GM19324 (cell line): ENCODE results near the gene CD68.
"Not testable (repeated sequence)": the region's sequence is repeated elsewhere in the genome, so short reads cannot be mapped to it uniquely, and the experiment has no call there.

Experiments used
- ATAC-seq: cut with Tn5 transposase; IDR thresholded peaks from one replicate; pipeline ENCODE4 v1.9.1; 2021; ENCODE audit warnings: mild to moderate bottlenecking, moderate library complexity; ENCODE audit not compliant: unreplicated experiment, low FRiP score

CD68 gene

GRCh38 chr17:7606280-7606679, 26.8 kb downstream of the CD68 start:
- no peak for ATAC-seq

GRCh38 chr17:7610641-7611040, 31.2 kb downstream of the CD68 start:
- no peak for ATAC-seq

GRCh38 chr17:7611635-7612293, 32.3 kb downstream of the CD68 start:
- no peak for ATAC-seq

GRCh38 chr17:7612294-7612640, 32.8 kb downstream of the CD68 start:
- no peak for ATAC-seq

- no peak for ATAC-seq
Measured at GRCh38 chr17:7613769-7614424, 34.5 kb downstream of the CD68 start.

GRCh38 chr17:7614425-7615264, 35.2 kb downstream of the CD68 start, which contains the start of gene FXR2:
Gene FXR2 (minus strand): TSS chr17:7614897. CDS start chr17:7614532, 365 bp downstream.
- peak; percentile 89 for ATAC-seq

- no peak for ATAC-seq
Measured at GRCh38 chr17:7615265-7615747, 35.9 kb downstream of the CD68 start.

GRCh38 chr17:7618608-7619007, 39.2 kb downstream of the CD68 start:
- ATAC-seq = no peak

- ATAC-seq = no peak
Measured at GRCh38 chr17:7620835-7621234, 41.4 kb downstream of the CD68 start.

- no peak for ATAC-seq
Measured at GRCh38 chr17:7623661-7624060, 44.2 kb downstream of the CD68 start.

- ATAC-seq = not testable (repeated sequence)
Measured at GRCh38 chr17:7625749-7626148, 46.3 kb downstream of the CD68 start.

GRCh38 chr17:7626307-7626706, 46.9 kb downstream of the CD68 start:
- no peak for ATAC-seq

- no peak for ATAC-seq
Measured at GRCh38 chr17:7626956-7627249, 47.5 kb downstream of the CD68 start.

- ATAC-seq = peak; percentile 74
Measured at GRCh38 chr17:7627250-7628121, 48.0 kb downstream of the CD68 start, which contains the start of gene SAT2. Gene SAT2 (minus strand): TSS chr17:7627821. CDS start chr17:7627635, 186 bp downstream.

- ATAC-seq = no peak
Measured at GRCh38 chr17:7629939-7630571, 50.6 kb downstream of the CD68 start, which contains the start of gene SHBG. Gene SHBG (plus strand): TSS chr17:7630135. CDS start chr17:7630173, 38 bp downstream.
